Transverse colon (tissue), 4 donors: ENCODE measurements around the gene NCOR1.

Experiments used
- POLR2A ChIP-seq: fragments of 450-650 bp; IDR thresholded peaks from one replicate; pipeline ENCODE4 v1.6.1; 2016; ENCODE audit warnings: antibody characterized with exemption, mild to moderate bottlenecking, moderate library complexity
- POLR2AphosphoS5 ChIP-seq, 3 donors: sonication (generic); formaldehyde crosslinking; IDR thresholded peaks; one replicate each; pipeline ENCODE4 v1.6.1; 2016; ENCODE audit warnings: antibody characterized with exemption in 3 of 3
- TF ChIP-seq, protein P1 (sequence below), 5 experiments: fragments of 200-600 bp in 3 of 5; fragments of 450-650 bp in 2 of 5; sonication (generic) in 3 of 5; IDR thresholded peaks; 1 replicate in 2 of 5; 2 replicates in 3 of 5; pipeline ENCODE4 v1.5.1; 2016 to 2017; ENCODE audit warnings: antibody characterized with exemption in 5 of 5, inconsistent platforms in 3 of 5, mild to moderate bottlenecking in 2 of 5, moderate library complexity in 1 of 5

DNA sequence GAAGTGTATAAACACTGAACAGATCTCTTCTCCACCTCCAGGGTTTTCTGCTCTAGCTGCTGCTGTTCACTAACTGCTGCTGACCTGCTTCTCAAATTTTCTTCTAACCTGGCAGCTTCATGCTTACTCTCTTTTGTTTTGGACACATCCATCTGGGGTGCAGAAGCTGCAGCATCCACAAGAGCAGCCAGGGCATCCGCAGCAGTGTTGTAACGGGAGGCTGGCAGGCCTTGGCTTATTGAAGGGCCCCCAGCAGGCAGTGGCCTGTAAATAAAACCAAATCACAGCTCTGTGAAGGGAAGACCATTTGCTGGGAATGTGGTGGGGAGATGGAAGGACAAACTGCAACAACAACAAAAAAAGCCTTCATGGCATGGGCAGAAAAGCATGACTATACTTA, 153.7 kb downstream of the NCOR1 start:
- TF ChIP-seq, protein P1, sequence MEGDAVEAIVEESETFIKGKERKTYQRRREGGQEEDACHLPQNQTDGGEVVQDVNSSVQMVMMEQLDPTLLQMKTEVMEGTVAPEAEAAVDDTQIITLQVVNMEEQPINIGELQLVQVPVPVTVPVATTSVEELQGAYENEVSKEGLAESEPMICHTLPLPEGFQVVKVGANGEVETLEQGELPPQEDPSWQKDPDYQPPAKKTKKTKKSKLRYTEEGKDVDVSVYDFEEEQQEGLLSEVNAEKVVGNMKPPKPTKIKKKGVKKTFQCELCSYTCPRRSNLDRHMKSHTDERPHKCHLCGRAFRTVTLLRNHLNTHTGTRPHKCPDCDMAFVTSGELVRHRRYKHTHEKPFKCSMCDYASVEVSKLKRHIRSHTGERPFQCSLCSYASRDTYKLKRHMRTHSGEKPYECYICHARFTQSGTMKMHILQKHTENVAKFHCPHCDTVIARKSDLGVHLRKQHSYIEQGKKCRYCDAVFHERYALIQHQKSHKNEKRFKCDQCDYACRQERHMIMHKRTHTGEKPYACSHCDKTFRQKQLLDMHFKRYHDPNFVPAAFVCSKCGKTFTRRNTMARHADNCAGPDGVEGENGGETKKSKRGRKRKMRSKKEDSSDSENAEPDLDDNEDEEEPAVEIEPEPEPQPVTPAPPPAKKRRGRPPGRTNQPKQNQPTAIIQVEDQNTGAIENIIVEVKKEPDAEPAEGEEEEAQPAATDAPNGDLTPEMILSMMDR (IDR thresholded peaks at IDR 0.05): no peak
- TF ChIP-seq POLR2A: no peak
- no peak for TF ChIP-seq POLR2AphosphoS5 (IDR thresholded peaks at IDR 0.05)
